Loucy (cell line): ENCODE data around the gene NSUN3.

Source experiments
- H2AFZ ChIP-seq: fragments of 200-600 bp; sonication (generic); 2 replicates; pipeline ENCODE4 v1.6.0; 2016; ENCODE audit warnings: antibody characterized with exemption, mild to moderate bottlenecking, low read length, moderate library complexity
- H3F3A ChIP-seq: fragments of 200-600 bp; 2 replicates; pipeline ENCODE4 v1.6.0; 2016; ENCODE audit warnings: antibody characterized with exemption, low read depth, mild to moderate bottlenecking
- H3K27me3 ChIP-seq: fragments of 200-600 bp; sonication (generic); 2 replicates; pipeline ENCODE4 v1.6.1; 2014; ENCODE audit warnings: low read length, mild to moderate bottlenecking; ENCODE audit not compliant: insufficient read depth, poor library complexity, severe bottlenecking
- H3K36me3 ChIP-seq: fragments of 200-600 bp; sonication (generic); 2 replicates; pipeline ENCODE4 v1.6.1; 2016; ENCODE audit warnings: low read length; ENCODE audit not compliant: insufficient read depth
- H3K4me1 ChIP-seq: fragments of 200-600 bp; sonication (generic); 2 replicates; pipeline ENCODE4 v1.5.1; 2014; ENCODE audit warnings: low read length, mild to moderate bottlenecking; ENCODE audit not compliant: insufficient read depth, poor library complexity, severe bottlenecking
- H3K4me2 ChIP-seq: fragments of 200-600 bp; sonication (generic); 2 replicates; pipeline ENCODE4 v1.6.0; 2014; ENCODE audit warnings: antibody characterized with exemption, low read length, low read depth, mild to moderate bottlenecking; ENCODE audit not compliant: poor library complexity, severe bottlenecking
- H3K4me3 ChIP-seq: fragments of 200-600 bp; sonication (generic); 2 replicates; pipeline ENCODE4 v1.5.1; 2014; ENCODE audit warnings: low read length, mild to moderate bottlenecking, mixed read lengths; ENCODE audit not compliant: poor library complexity, severe bottlenecking
- H3K79me2 ChIP-seq: fragments of 200-600 bp; sonication (generic); 2 replicates; pipeline ENCODE4 v1.6.1; 2014; ENCODE audit warnings: low read length; ENCODE audit not compliant: insufficient read depth
- H3K9ac ChIP-seq: fragments of 200-600 bp; sonication (generic); 2 replicates; pipeline ENCODE4 v1.6.0; 2014; ENCODE audit warnings: mild to moderate bottlenecking, low read depth, low read length, moderate library complexity; ENCODE audit not compliant: poor library complexity, severe bottlenecking
- H3K9me2 ChIP-seq: fragments of 200-600 bp; sonication (generic); replicated peaks from 2 replicates; pipeline ENCODE4 v1.6.1; 2016; ENCODE audit warnings: low read depth, low read length, mixed read lengths
- H3K9me3 ChIP-seq: fragments of 200-600 bp; sonication (generic); 2 replicates; pipeline ENCODE4 v1.6.1; 2014; ENCODE audit warnings: mild to moderate bottlenecking, antibody characterized with exemption, low read length, low read depth; ENCODE audit not compliant: insufficient read depth
- H4K20me1 ChIP-seq: fragments of 200-600 bp; sonication (generic); 2 replicates; pipeline ENCODE4 v1.6.0; 2014; ENCODE audit warnings: antibody characterized with exemption, low read length, mild to moderate bottlenecking; ENCODE audit not compliant: insufficient read depth, poor library complexity, severe bottlenecking
- CTCF ChIP-seq: fragments of 200-600 bp; sonication (generic); conservative IDR thresholded peaks from 2 replicates; pipeline ENCODE4 v1.5.1; 2014; ENCODE audit warnings: mild to moderate bottlenecking, antibody characterized with exemption, low read length
- EZH2phosphoT487 ChIP-seq: fragments of 200-600 bp; IDR thresholded peaks from 2 replicates; pipeline ENCODE4 v1.6.1; 2018; ENCODE audit warnings: antibody characterized with exemption, mild to moderate bottlenecking, moderate library complexity, borderline replicate concordance

Gene NSUN3

GRCh38 chr3:94065122-94065521 is 2.3 kb downstream of the NSUN3 start:
- peak overlapping the region; percentile 89 for H3K4me2 ChIP-seq
- H3K4me1 ChIP-seq, result peaks cover 43% of the 10 kb centered on the region
- H3K9ac ChIP-seq, result peak overlapping the region; percentile 93
- peaks cover 52% of the 10 kb centered on the region for H3K79me2 ChIP-seq
- H4K20me1 ChIP-seq, result peaks cover 14% of the 10 kb centered on the region
- H3K27me3 ChIP-seq, result no peaks in the 10 kb centered on the region
- no peaks in the 10 kb centered on the region for H3F3A ChIP-seq
- no peaks in the 10 kb centered on the region for H3K9me2 ChIP-seq
- peak overlapping the region; percentile 99 for H3K4me3 ChIP-seq
- H3K9me3 ChIP-seq, result no peaks in the 10 kb centered on the region; the same call in 1 of the 2 replicates
- H3K36me3 ChIP-seq, result 0 out of 2 replicates have a peak, but pooled peaks cover 5% of the 10 kb centered on the region
- no peak overlapping the region for H2AFZ ChIP-seq
- no peak for TF ChIP-seq CTCF
- no peak for TF ChIP-seq EZH2phosphoT487

- H3K4me3 ChIP-seq, result peak overlapping the region; percentile 99
- TF ChIP-seq EZH2phosphoT487 (no peak), CTCF (no peak)
- peaks cover 42% of the 10 kb centered on the region for H3K4me1 ChIP-seq
- H3K9me2 ChIP-seq, result no peaks in the 10 kb centered on the region
- H3K9ac ChIP-seq, result peak overlapping the region; percentile 93
- H3K4me2 ChIP-seq, result peak overlapping the region; percentile 89
- H3K27me3 ChIP-seq, result no peaks in the 10 kb centered on the region
- H3K79me2 ChIP-seq, result peaks cover 51% of the 10 kb centered on the region
- peaks cover 16% of the 10 kb centered on the region for H4K20me1 ChIP-seq
- no peaks in the 10 kb centered on the region; the same call in 1 of the 2 replicates for H3K9me3 ChIP-seq
- 0 out of 2 replicates have a peak, but pooled peaks cover 5% of the 10 kb centered on the region for H3K36me3 ChIP-seq
- no peaks in the 10 kb centered on the region for H3F3A ChIP-seq
- no peak overlapping the region for H2AFZ ChIP-seq
These were observed 3.1 kb downstream of the NSUN3 start for GRCh38 chr3:94065819-94066480.

- Histone ChIP-seq H3K9ac (no peak overlapping the region), H3K36me3 (0 out of 2 replicates have a peak, but pooled peaks cover 5% of the 10 kb centered on the region), H4K20me1 (peaks cover 16% of the 10 kb centered on the region), H3F3A (no peaks in the 10 kb centered on the region), H3K9me3 (no peaks in the 10 kb centered on the region; the same call in 1 of the 2 replicates), H3K79me2 (peaks cover 45% of the 10 kb centered on the region), H3K4me2 (peak overlapping the region; percentile 89), H3K4me3 (peak overlapping the region; percentile 99), H3K9me2 (no peaks in the 10 kb centered on the region), H3K27me3 (no peaks in the 10 kb centered on the region), H3K4me1 (peaks cover 41% of the 10 kb centered on the region), H2AFZ (no peak overlapping the region)
- TF ChIP-seq CTCF, result no peak
- TF ChIP-seq EZH2phosphoT487, result no peak
These were observed 3.9 kb downstream of the NSUN3 start for GRCh38 chr3:94066506-94067500.
